ENCODE data around the gene TMEM132E.

Gene TMEM132E

DNA sequence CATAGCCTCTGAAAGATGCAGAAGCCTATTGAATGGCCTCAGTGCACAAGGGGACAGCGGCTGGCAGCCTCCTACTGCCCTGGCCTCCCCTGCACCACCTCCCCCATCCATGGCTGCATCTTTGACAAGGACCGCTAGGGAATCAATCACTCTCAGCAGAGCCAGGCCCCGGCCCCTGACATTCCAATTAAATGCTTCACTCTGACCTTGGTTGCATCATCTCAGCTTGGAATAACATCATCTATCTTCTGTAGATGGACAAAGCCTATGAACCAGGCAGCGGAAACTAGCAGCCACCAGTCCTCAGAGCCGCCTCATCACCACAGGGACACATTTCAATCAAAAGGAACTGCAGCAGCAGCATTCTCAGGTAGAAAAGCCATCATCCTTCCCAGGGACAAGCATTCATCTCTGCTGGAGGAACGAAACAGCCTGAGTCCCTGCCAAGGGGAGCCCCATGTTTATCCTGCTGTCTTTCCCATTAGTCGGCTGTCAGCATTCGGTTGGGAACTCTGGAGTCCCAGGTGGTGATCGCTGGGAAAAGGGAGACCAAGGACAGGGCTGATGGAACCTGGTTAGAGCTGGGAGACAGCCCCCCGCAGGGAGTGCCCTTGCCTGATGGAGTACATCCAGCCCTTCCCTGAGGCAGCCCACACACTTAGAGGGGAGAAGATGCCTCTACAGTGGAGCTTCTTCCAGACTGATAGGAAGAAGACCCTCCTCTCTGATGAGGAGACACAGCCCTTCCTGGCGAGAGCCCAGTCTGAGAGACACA, 11.5 kb upstream of the TMEM132E start:
- no peaks in the 10 kb centered on the region for H3K79me2 ChIP-seq (ENCODE audit: insufficient read depth, low read length)
- no peaks in the 10 kb centered on the region for H3K9me2 ChIP-seq (replicated peaks; ENCODE audit: insufficient read depth, low read length)
- no peaks in the 10 kb centered on the region for H3K9me3 ChIP-seq (ENCODE audit: insufficient read depth, low read length)
- H3K27ac ChIP-seq (ENCODE audit: low read depth, low read length) = no peak overlapping the region
- TF ChIP-seq, protein P1, sequence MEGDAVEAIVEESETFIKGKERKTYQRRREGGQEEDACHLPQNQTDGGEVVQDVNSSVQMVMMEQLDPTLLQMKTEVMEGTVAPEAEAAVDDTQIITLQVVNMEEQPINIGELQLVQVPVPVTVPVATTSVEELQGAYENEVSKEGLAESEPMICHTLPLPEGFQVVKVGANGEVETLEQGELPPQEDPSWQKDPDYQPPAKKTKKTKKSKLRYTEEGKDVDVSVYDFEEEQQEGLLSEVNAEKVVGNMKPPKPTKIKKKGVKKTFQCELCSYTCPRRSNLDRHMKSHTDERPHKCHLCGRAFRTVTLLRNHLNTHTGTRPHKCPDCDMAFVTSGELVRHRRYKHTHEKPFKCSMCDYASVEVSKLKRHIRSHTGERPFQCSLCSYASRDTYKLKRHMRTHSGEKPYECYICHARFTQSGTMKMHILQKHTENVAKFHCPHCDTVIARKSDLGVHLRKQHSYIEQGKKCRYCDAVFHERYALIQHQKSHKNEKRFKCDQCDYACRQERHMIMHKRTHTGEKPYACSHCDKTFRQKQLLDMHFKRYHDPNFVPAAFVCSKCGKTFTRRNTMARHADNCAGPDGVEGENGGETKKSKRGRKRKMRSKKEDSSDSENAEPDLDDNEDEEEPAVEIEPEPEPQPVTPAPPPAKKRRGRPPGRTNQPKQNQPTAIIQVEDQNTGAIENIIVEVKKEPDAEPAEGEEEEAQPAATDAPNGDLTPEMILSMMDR (IDR thresholded peaks at IDR 0.05; ENCODE audit: insufficient read depth, low read length, poor library complexity, severe bottlenecking) = no peak
- no peak for TF ChIP-seq EZH2phosphoT487 (conservative IDR thresholded peaks at IDR 0.05; ENCODE audit: low read length)
- no peak overlapping the region for H3K4me3 ChIP-seq (ENCODE audit: insufficient read depth, low read length, poor library complexity, severe bottlenecking)
- H3F3A ChIP-seq (ENCODE audit: insufficient read depth) = no peaks in the 10 kb centered on the region
- no peaks in the 10 kb centered on the region for H4K20me1 ChIP-seq (ENCODE audit: low read depth, low read length)
- H3K27me3 ChIP-seq (ENCODE audit: low read length) = no peaks in the 10 kb centered on the region
- no peaks in the 10 kb centered on the region for H3K36me3 ChIP-seq (ENCODE audit: low read length)
- no peak overlapping the region for H3K9ac ChIP-seq (ENCODE audit: low read length)
- H2AFZ ChIP-seq (ENCODE audit: low read depth, low read length, severe bottlenecking) = no peak overlapping the region
- no peak overlapping the region for H3K4me2 ChIP-seq (ENCODE audit: low read depth, low read length, poor library complexity, severe bottlenecking)

DNA sequence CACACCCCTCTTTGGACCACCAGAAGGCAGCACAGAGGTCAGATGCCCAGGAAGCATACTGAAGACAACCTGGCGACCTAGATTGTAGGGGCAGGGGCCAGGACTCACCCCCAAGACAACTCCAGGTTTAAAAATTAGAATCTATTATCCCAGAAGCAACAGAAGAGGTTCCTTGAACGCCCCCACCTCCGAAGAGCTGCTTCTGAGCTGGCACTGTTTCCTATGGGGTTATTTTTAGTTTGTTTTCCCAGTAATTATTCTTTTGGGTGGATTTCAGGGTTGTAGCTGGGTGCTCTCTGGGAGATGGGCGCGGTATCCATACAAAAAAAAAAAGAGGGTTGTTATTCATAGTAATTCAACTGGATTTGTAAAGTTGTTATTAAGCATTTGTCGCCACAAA, 10.4 kb upstream of the TMEM132E start:
- Histone ChIP-seq H3K9me3 (ENCODE audit: insufficient read depth, low read length) (no peaks in the 10 kb centered on the region), H3K9ac (ENCODE audit: low read length) (no peak overlapping the region)
- no peak for TF ChIP-seq EZH2phosphoT487 (conservative IDR thresholded peaks at IDR 0.05; ENCODE audit: low read length)
- TF ChIP-seq, protein P1 (IDR thresholded peaks at IDR 0.05; ENCODE audit: insufficient read depth, low read length, poor library complexity, severe bottlenecking) = no peak

DNA sequence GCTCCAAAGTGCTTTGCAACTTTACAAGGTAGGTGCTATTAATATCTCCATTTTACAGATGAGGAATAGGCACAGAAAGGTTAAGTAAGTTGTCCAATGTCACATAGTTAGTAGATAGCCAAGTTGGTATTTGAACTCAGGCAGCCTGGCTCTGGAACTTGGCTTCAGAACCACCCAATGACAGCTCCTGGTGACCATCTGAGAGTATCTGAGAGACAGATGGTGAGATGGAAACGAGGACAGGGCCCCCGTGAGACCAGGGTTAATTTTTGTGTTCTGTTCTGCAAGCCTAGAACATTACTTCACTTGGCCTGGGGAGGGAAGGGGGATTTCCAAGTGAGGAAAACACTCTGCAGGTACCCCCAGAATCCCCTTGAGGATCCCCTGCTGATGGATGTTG, 9.8 kb upstream of the TMEM132E start:
- Histone ChIP-seq H3K9me3 (ENCODE audit: insufficient read depth, low read length) (no peaks in the 10 kb centered on the region), H3K27ac (ENCODE audit: low read depth, low read length) (no peak overlapping the region), H3K9ac (ENCODE audit: low read length) (no peak overlapping the region), H3K9me2 (replicated peaks; ENCODE audit: insufficient read depth, low read length) (no peaks in the 10 kb centered on the region), H2AFZ (ENCODE audit: low read depth, low read length, severe bottlenecking) (no peak overlapping the region), H3K36me3 (ENCODE audit: low read length) (no peaks in the 10 kb centered on the region), H3K4me3 (ENCODE audit: insufficient read depth, low read length, poor library complexity, severe bottlenecking) (no peak overlapping the region), H3F3A (ENCODE audit: insufficient read depth) (no peaks in the 10 kb centered on the region), H3K4me2 (ENCODE audit: low read depth, low read length, poor library complexity, severe bottlenecking) (no peak overlapping the region), H3K27me3 (ENCODE audit: low read length) (no peaks in the 10 kb centered on the region), H3K79me2 (ENCODE audit: insufficient read depth, low read length) (no peaks in the 10 kb centered on the region), H4K20me1 (ENCODE audit: low read depth, low read length) (no peaks in the 10 kb centered on the region)
- TF ChIP-seq EZH2phosphoT487 (conservative IDR thresholded peaks at IDR 0.05; ENCODE audit: low read length) = no peak
- TF ChIP-seq, protein P1 (IDR thresholded peaks at IDR 0.05; ENCODE audit: insufficient read depth, low read length, poor library complexity, severe bottlenecking) = no peak

More for the DNA sequence above, 10.4 kb upstream of the TMEM132E start:
- H3K36me3 ChIP-seq (ENCODE audit: low read length) = no peaks in the 10 kb centered on the region
- no peak overlapping the region for H3K27ac ChIP-seq (ENCODE audit: low read depth, low read length)
- no peak overlapping the region for H3K4me2 ChIP-seq (ENCODE audit: low read depth, low read length, poor library complexity, severe bottlenecking)
- H3K27me3 ChIP-seq (ENCODE audit: low read length) = no peaks in the 10 kb centered on the region
- no peaks in the 10 kb centered on the region for H3K79me2 ChIP-seq (ENCODE audit: insufficient read depth, low read length)
- H3F3A ChIP-seq (ENCODE audit: insufficient read depth) = no peaks in the 10 kb centered on the region
- no peak overlapping the region for H2AFZ ChIP-seq (ENCODE audit: low read depth, low read length, severe bottlenecking)
- no peaks in the 10 kb centered on the region for H4K20me1 ChIP-seq (ENCODE audit: low read depth, low read length)
- H3K9me2 ChIP-seq (replicated peaks; ENCODE audit: insufficient read depth, low read length) = no peaks in the 10 kb centered on the region
- no peak overlapping the region for H3K4me3 ChIP-seq (ENCODE audit: insufficient read depth, low read length, poor library complexity, severe bottlenecking)
